ENCODE data around the gene DUOX2. TPM values are rescaled to one million over a fixed set of nuclear protein-coding genes. Genes with fewer than 3 reads are reported as not detected.

The DUOX2 gene
- total RNA-seq, 3 donors from 2014 or later, result 3.1 to 40.1 (median 5.1) TPM

- DNase-seq (peak in 2 of 3 donors; percentile 59 to 80), ATAC-seq (peak; percentile 87)
- H3K9me3 ChIP-seq, result no peaks in the 10 kb centered on the region
- intact Hi-C loops (cut with DNase I, micrococcal nuclease), result no loop called here
- TF ChIP-seq, protein P1, sequence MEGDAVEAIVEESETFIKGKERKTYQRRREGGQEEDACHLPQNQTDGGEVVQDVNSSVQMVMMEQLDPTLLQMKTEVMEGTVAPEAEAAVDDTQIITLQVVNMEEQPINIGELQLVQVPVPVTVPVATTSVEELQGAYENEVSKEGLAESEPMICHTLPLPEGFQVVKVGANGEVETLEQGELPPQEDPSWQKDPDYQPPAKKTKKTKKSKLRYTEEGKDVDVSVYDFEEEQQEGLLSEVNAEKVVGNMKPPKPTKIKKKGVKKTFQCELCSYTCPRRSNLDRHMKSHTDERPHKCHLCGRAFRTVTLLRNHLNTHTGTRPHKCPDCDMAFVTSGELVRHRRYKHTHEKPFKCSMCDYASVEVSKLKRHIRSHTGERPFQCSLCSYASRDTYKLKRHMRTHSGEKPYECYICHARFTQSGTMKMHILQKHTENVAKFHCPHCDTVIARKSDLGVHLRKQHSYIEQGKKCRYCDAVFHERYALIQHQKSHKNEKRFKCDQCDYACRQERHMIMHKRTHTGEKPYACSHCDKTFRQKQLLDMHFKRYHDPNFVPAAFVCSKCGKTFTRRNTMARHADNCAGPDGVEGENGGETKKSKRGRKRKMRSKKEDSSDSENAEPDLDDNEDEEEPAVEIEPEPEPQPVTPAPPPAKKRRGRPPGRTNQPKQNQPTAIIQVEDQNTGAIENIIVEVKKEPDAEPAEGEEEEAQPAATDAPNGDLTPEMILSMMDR (IDR thresholded peaks at IDR 0.05), result no peak
- H3K4me3 ChIP-seq, result no peak within 1 kb of the TSS
- no peaks in the 10 kb centered on the region for H3K36me3 ChIP-seq (ENCODE audit: low read depth)
- peaks cover 11% of the 10 kb centered on the region for H3K4me1 ChIP-seq (ENCODE audit: low read depth)
Measured at GRCh38 chr15:45129651-45130129, 15.7 kb upstream of the DUOX2 start, which contains the start of the genes DUOX1 and DUOXA1. Gene DUOX1, plus strand, starts transcription at chr15:45129994. Its CDS starts 1,973 bp downstream, at chr15:45131967. Gene DUOXA1, minus strand, starts transcription at chr15:45129879. Its CDS starts 6,865 bp downstream, at chr15:45123014.

GRCh38 chr15:45128971-45129639 lies 15.1 kb upstream of the DUOX2 start:
- H3K4me3 ChIP-seq, result no peak overlapping the region
- DNase-seq (no peak), ATAC-seq (peak; percentile 18)
- TF ChIP-seq, protein P1 (IDR thresholded peaks at IDR 0.05), result no peak
- intact Hi-C loops (cut with DNase I, micrococcal nuclease), result no loop called here
- no peaks in the 10 kb centered on the region for H3K36me3 ChIP-seq (ENCODE audit: low read depth)
- H3K9me3 ChIP-seq, result no peaks in the 10 kb centered on the region
- peaks cover 11% of the 10 kb centered on the region for H3K4me1 ChIP-seq (ENCODE audit: low read depth)

DNA sequence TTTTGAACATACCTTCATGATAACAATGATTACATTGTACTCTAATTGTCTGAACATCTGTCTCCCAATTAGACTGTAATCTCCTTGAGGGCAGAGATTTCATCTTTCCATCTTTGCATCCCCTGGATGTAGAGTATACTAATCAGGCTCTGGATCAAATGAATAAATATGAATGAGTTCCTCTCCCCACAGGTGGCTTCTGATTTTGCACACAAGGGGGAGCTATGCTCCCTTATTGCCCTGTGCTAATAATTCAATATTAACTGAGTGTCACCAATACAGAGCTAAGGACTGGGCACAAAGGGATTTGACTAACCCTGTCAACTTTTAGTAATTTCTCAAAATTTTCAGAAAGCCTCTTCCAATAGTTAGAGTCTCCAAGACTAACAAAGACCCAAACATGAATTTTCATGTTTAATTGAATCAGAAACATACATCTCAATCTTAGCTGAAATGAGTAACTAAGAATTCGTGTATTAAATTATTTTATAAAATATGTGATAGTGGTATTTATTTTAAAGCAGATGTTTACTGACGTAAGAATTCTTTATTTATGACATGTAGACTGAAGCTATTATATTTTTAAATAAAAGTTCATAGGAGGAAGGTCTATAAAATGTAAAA lies 12.7 kb upstream of the DUOX2 start:
- Histone ChIP-seq H3K9me3 (no peaks in the 10 kb centered on the region), H3K36me3 (ENCODE audit: low read depth) (no peaks in the 10 kb centered on the region), H3K4me1 (ENCODE audit: low read depth) (peaks cover 11% of the 10 kb centered on the region), H3K4me3 (no peak overlapping the region)
- ATAC-seq (no peak), DNase-seq (peak in 1 of 3 donors; percentile 57)
- TF ChIP-seq, protein P1 (IDR thresholded peaks at IDR 0.05), result peak; percentile 33
- intact Hi-C loops (cut with DNase I, micrococcal nuclease), result no loop called here

GRCh38 chr15:45123397-45123796 lies 9.4 kb upstream of the DUOX2 start:
- DNase-seq (no peak), ATAC-seq (no peak)
- Histone ChIP-seq H3K9me3 (no peaks in the 10 kb centered on the region), H3K4me1 (ENCODE audit: low read depth) (no peaks in the 10 kb centered on the region), H3K36me3 (ENCODE audit: low read depth) (no peaks in the 10 kb centered on the region), H3K4me3 (no peak overlapping the region)
- TF ChIP-seq, protein P1 (IDR thresholded peaks at IDR 0.05), result no peak
- intact Hi-C loops (cut with DNase I, micrococcal nuclease), result no loop called here

DNA sequence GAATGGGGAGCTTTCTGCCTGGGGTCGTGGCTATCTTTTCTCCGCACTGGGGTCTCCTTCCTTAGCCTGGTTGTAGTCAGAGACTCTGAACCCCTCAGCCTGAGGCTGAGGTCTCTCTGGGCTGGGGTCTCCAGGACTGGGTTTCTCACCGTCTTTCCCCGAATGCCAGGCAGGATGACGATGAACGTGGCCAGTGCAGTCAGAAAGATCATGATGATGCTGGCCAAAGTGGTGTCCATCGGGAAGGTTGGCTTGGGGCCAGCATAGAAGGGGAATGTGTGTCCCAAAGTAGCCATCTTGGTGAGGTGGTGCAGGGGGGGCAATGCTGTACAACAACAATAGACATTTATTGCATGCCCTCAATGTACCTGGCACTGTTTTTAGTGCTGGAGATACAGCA lies 8.7 kb upstream of the DUOX2 start:
- TF ChIP-seq, protein P1 (IDR thresholded peaks at IDR 0.05), result no peak
- intact Hi-C loops (cut with DNase I, micrococcal nuclease), result no loop called here
- no peaks in the 10 kb centered on the region for H3K4me1 ChIP-seq (ENCODE audit: low read depth)
- ATAC-seq, result no peak
- H3K4me3 ChIP-seq, result no peak overlapping the region
- H3K36me3 ChIP-seq (ENCODE audit: low read depth), result no peaks in the 10 kb centered on the region
- no peak for DNase-seq
- no peaks in the 10 kb centered on the region for H3K9me3 ChIP-seq

Data from mucosa of descending colon (tissue), 3 donors.